GM23338 (cell line): ENCODE results near the gene NAA20. TPM values are rescaled to one million over a fixed set of nuclear protein-coding genes. Genes with fewer than 3 reads are reported as not detected.

Source experiments
- ATAC-seq: fragments of 200-7000 bp; cut with Tn5 transposase; 3 replicates; pipeline ENCODE4 v1.9.1; 2020
- DNase-seq: peaks from one replicate; pipeline ENCODE4 v3.0.0-alpha.2; 2015; ENCODE audit warnings: low spot score
- H2AFZ ChIP-seq: fragments of 200-600 bp; sonication (generic); 2 replicates; pipeline ENCODE4 v1.8.0; 2016; ENCODE audit warnings: antibody characterized with exemption, mild to moderate bottlenecking, moderate library complexity
- H3F3A ChIP-seq: fragments of 200-600 bp; sonication (generic); replicated peaks from 2 replicates; pipeline ENCODE4 v1.8.0; 2017; ENCODE audit warnings: antibody characterized with exemption, mixed run types, low read depth
- H3K27ac ChIP-seq: fragments of 200-600 bp; sonication (generic); 2 replicates; pipeline ENCODE4 v1.6.1; 2016; ENCODE audit warnings: low read depth
- H3K27me3 ChIP-seq: fragments of 200-600 bp; sonication (generic); 2 replicates; pipeline ENCODE4 v1.8.0; 2016; ENCODE audit warnings: mild to moderate bottlenecking, mixed run types, moderate library complexity; ENCODE audit not compliant: insufficient read depth
- H3K36me3 ChIP-seq: fragments of 200-600 bp; sonication (generic); 2 replicates; pipeline ENCODE4 v1.8.0; 2016; ENCODE audit warnings: mild to moderate bottlenecking; ENCODE audit not compliant: insufficient read depth
- H3K4me1 ChIP-seq: fragments of 200-600 bp; sonication (generic); 2 replicates; pipeline ENCODE4 v1.8.0; 2016; ENCODE audit warnings: mild to moderate bottlenecking, moderate library complexity; ENCODE audit not compliant: insufficient read depth
- H3K4me2 ChIP-seq: fragments of 200-600 bp; sonication (generic); 2 replicates; pipeline ENCODE4 v1.7.1; 2017; ENCODE audit warnings: mixed run types
- H3K4me3 ChIP-seq: fragments of 200-600 bp; sonication (generic); 2 replicates; pipeline ENCODE4 v1.6.1; 2016; ENCODE audit warnings: mixed run types
- H3K79me2 ChIP-seq: fragments of 200-600 bp; sonication (generic); replicated peaks from 2 replicates; pipeline ENCODE4 v1.8.0; 2017; ENCODE audit warnings: mild to moderate bottlenecking; ENCODE audit not compliant: insufficient read depth
- H3K9me2 ChIP-seq: fragments of 200-600 bp; sonication (generic); 2 replicates; pipeline ENCODE4 v1.8.0; 2017; ENCODE audit not compliant: insufficient read depth
- H4K20me1 ChIP-seq: fragments of 200-600 bp; sonication (generic); replicated peaks from 2 replicates; pipeline ENCODE4 v1.8.0; 2017; ENCODE audit warnings: mild to moderate bottlenecking; ENCODE audit not compliant: insufficient read depth
- H3K27ac Mint-ChIP-seq: 2 replicates; pipeline ENCODE4 v1.8.0; 2020; ENCODE audit warnings: inconsistent platforms, mild to moderate bottlenecking, moderate library complexity, mixed read lengths
- H3K27me3 Mint-ChIP-seq: 3 replicates; pipeline ENCODE4 v1.8.0; 2022; ENCODE audit warnings: low read depth, mild to moderate bottlenecking, moderate library complexity, mixed read lengths, inconsistent platforms; ENCODE audit not compliant: insufficient read depth, poor library complexity
- H3K36me3 Mint-ChIP-seq: 3 replicates; pipeline ENCODE4 v1.8.0; 2021; ENCODE audit warnings: low read depth, mild to moderate bottlenecking, inconsistent platforms, moderate library complexity, mixed read lengths
- H3K4me1 Mint-ChIP-seq: 3 replicates; pipeline ENCODE4 v1.8.0; 2020; ENCODE audit warnings: mild to moderate bottlenecking, inconsistent platforms, mixed read lengths
- H3K4me3 Mint-ChIP-seq: 3 replicates; pipeline ENCODE4 v1.8.0; 2021; ENCODE audit warnings: moderate library complexity, mild to moderate bottlenecking, inconsistent platforms, mixed read lengths
- H3K9me3 Mint-ChIP-seq: 3 replicates; pipeline ENCODE4 v1.8.0; 2020; ENCODE audit warnings: moderate library complexity, mild to moderate bottlenecking, inconsistent platforms, mixed read lengths
- EZH2phosphoT487 ChIP-seq: fragments of 200-600 bp; sonication (generic); IDR thresholded peaks from one replicate; pipeline ENCODE4 v1.8.1; 2018; ENCODE audit warnings: antibody characterized with exemption; ENCODE audit not compliant: unreplicated experiment
- NANOG ChIP-seq: IDR thresholded peaks from 2 replicates; pipeline ENCODE4 v1.6.1; 2016; ENCODE audit warnings: antibody characterized with exemption, borderline replicate concordance
- STAT1 ChIP-seq: IDR thresholded peaks from one replicate; pipeline ENCODE4 v1.6.1; 2016; ENCODE audit warnings: antibody characterized with exemption; ENCODE audit not compliant: unreplicated experiment
- ZNF331 ChIP-seq: fragments of 250-450 bp; sonication (Bioruptor Pico); IDR thresholded peaks from 2 replicates; pipeline ENCODE4 v1.5.0; 2020; ENCODE audit warnings: low read depth, mild to moderate bottlenecking, moderate library complexity
- polyA plus RNA-seq: library from polyadenylated mRNA; unstranded; fragments of >200 nt; fragmentation: Nextera tagmentation; extraction: Ambion mirVana; gene quantifications from 2 replicates; pipeline ENCODE4 v1.2.1, GENCODE V29; 2016
- total RNA-seq: library from RNA; depleted of rRNA; stranded (reverse); fragments of >200 nt; shearing (Covaris generic); gene quantifications from 2 replicates; pipeline ENCODE4 v1.2.3, GENCODE V29; 2014
- TF ChIP-seq, protein P1 (sequence below): fragments of 250-450 bp; sonication (Bioruptor Pico); IDR thresholded peaks from 2 replicates; pipeline ENCODE4 v1.5.0; 2020; ENCODE audit warnings: mild to moderate bottlenecking, moderate library complexity
- TF ChIP-seq, protein P2 (sequence below): IDR thresholded peaks from one replicate; pipeline ENCODE4 v1.6.1; 2018; ENCODE audit warnings: antibody characterized with exemption; ENCODE audit not compliant: unreplicated experiment

Gene NAA20
- total and polyA plus RNA-seq, 2 experiments from 2014 or later = 28.7 to 117 TPM

DNA sequence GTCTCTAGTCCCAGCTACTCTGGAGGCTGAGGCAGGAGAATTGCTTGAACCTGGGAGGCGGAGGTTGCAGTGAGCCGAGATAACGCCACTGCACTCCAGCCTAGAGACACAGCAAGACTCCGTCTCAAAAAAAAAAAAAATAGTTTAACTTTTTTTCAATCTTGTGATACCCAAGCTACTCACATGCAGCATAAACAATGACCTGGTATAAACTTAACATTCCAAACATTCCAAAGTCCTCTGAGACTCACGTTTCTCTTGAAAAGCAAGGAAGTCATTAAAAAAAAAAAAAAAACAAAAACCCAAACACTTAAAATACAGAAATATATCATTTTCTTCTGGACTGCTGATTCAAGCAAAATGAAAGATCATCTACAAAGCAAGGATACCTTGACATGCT is 20.8 kb downstream of the NAA20 start (continued):
- TF ChIP-seq, protein P1, sequence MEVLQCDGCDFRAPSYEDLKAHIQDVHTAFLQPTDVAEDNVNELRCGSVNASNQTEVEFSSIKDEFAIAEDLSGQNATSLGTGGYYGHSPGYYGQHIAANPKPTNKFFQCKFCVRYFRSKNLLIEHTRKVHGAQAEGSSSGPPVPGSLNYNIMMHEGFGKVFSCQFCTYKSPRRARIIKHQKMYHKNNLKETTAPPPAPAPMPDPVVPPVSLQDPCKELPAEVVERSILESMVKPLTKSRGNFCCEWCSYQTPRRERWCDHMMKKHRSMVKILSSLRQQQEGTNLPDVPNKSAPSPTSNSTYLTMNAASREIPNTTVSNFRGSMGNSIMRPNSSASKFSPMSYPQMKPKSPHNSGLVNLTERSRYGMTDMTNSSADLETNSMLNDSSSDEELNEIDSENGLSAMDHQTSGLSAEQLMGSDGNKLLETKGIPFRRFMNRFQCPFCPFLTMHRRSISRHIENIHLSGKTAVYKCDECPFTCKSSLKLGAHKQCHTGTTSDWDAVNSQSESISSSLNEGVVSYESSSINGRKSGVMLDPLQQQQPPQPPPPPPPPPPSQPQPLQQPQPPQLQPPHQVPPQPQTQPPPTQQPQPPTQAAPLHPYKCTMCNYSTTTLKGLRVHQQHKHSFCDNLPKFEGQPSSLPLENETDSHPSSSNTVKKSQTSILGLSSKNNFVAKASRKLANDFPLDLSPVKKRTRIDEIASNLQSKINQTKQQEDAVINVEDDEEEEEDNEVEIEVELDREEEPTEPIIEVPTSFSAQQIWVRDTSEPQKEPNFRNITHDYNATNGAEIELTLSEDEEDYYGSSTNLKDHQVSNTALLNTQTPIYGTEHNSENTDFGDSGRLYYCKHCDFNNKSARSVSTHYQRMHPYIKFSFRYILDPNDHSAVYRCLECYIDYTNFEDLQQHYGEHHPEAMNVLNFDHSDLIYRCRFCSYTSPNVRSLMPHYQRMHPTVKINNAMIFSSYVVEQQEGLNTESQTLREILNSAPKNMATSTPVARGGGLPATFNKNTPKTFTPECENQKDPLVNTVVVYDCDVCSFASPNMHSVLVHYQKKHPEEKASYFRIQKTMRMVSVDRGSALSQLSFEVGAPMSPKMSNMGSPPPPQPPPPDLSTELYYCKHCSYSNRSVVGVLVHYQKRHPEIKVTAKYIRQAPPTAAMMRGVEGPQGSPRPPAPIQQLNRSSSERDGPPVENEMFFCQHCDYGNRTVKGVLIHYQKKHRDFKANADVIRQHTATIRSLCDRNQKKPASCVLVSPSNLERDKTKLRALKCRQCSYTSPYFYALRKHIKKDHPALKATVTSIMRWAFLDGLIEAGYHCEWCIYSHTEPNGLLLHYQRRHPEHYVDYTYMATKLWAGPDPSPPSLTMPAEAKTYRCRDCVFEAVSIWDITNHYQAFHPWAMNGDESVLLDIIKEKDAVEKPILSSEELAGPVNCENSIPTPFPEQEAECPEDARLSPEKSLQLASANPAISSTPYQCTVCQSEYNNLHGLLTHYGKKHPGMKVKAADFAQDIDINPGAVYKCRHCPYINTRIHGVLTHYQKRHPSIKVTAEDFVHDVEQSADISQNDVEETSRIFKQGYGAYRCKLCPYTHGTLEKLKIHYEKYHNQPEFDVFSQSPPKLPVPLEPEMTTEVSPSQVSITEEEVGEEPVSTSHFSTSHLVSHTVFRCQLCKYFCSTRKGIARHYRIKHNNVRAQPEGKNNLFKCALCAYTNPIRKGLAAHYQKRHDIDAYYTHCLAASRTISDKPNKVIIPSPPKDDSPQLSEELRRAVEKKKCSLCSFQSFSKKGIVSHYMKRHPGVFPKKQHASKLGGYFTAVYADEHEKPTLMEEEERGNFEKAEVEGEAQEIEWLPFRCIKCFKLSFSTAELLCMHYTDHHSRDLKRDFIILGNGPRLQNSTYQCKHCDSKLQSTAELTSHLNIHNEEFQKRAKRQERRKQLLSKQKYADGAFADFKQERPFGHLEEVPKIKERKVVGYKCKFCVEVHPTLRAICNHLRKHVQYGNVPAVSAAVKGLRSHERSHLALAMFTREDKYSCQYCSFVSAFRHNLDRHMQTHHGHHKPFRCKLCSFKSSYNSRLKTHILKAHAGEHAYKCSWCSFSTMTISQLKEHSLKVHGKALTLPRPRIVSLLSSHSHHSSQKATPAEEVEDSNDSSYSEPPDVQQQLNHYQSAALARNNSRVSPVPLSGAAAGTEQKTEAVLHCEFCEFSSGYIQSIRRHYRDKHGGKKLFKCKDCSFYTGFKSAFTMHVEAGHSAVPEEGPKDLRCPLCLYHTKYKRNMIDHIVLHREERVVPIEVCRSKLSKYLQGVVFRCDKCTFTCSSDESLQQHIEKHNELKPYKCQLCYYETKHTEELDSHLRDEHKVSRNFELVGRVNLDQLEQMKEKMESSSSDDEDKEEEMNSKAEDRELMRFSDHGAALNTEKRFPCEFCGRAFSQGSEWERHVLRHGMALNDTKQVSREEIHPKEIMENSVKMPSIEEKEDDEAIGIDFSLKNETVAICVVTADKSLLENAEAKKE (CRISPR knock-in tag) = no peak
- TF ChIP-seq NANOG = no peak
- no peak for TF ChIP-seq STAT1
- no peak for TF ChIP-seq EZH2phosphoT487
- TF ChIP-seq, protein P2, sequence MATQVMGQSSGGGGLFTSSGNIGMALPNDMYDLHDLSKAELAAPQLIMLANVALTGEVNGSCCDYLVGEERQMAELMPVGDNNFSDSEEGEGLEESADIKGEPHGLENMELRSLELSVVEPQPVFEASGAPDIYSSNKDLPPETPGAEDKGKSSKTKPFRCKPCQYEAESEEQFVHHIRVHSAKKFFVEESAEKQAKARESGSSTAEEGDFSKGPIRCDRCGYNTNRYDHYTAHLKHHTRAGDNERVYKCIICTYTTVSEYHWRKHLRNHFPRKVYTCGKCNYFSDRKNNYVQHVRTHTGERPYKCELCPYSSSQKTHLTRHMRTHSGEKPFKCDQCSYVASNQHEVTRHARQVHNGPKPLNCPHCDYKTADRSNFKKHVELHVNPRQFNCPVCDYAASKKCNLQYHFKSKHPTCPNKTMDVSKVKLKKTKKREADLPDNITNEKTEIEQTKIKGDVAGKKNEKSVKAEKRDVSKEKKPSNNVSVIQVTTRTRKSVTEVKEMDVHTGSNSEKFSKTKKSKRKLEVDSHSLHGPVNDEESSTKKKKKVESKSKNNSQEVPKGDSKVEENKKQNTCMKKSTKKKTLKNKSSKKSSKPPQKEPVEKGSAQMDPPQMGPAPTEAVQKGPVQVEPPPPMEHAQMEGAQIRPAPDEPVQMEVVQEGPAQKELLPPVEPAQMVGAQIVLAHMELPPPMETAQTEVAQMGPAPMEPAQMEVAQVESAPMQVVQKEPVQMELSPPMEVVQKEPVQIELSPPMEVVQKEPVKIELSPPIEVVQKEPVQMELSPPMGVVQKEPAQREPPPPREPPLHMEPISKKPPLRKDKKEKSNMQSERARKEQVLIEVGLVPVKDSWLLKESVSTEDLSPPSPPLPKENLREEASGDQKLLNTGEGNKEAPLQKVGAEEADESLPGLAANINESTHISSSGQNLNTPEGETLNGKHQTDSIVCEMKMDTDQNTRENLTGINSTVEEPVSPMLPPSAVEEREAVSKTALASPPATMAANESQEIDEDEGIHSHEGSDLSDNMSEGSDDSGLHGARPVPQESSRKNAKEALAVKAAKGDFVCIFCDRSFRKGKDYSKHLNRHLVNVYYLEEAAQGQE = no peak
- TF ChIP-seq ZNF331 (CRISPR knock-in tag) = no peak

DNA sequence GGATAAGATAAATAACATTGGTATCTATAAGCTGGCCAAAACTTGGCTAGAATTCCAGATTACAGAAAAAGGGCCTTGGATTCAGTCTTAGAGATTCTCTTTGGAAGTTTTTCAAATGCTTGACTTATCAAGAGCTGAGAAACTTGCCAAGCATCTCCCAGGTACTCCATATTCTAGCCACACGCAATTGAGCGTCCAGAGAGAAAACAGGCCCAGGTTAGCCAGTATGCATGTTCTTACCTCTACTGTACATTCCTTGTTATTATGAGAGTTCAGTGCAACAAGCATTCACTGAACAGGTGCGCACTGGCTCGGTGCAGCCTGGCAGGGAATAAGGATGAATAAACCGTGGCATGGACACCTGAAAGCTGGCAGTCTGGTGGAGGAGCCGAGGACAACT is 21.4 kb downstream of the NAA20 start:
- H3K79me2 ChIP-seq = no peaks in the 10 kb centered on the region
- no peaks in the 10 kb centered on the region; the same call in 1 of the 2 replicates for H4K20me1 ChIP-seq
- no peaks in the 10 kb centered on the region for H3K9me3 Mint-ChIP-seq
- DNase-seq (no peak), ATAC-seq (no peak)
- H3K9me2 ChIP-seq = no peaks in the 10 kb centered on the region
- peaks cover 9% of the 10 kb centered on the region; the same call in 2 of the 3 replicates for H3K4me1 Mint-ChIP-seq
- no peak overlapping the region for H3K4me2 ChIP-seq
- H3K4me3 ChIP-seq = no peak overlapping the region
- peaks cover 83% of the 10 kb centered on the region for H3K36me3 Mint-ChIP-seq
- H3F3A ChIP-seq = no peaks in the 10 kb centered on the region
- H3K27me3 ChIP-seq = no peaks in the 10 kb centered on the region
- no peak overlapping the region for H2AFZ ChIP-seq
- no peak overlapping the region for H3K4me3 Mint-ChIP-seq
- peak overlapping the region; percentile 56; the same call in 1 of the 2 replicates for H3K27ac ChIP-seq
- H3K36me3 ChIP-seq = peaks cover 47% of the 10 kb centered on the region
- no peak overlapping the region; the same call in 1 of the 2 replicates for H3K27ac Mint-ChIP-seq
- no peak for TF ChIP-seq NANOG
- H3K27me3 Mint-ChIP-seq = no peaks in the 10 kb centered on the region
- peaks cover 6% of the 10 kb centered on the region; the same call in 1 of the 2 replicates for H3K4me1 ChIP-seq
